Rectal smooth muscle tissue (tissue), 1 donor: ENCODE data around the gene BABAM1.

Experiments used
- H3K27ac ChIP-seq: one replicate; pipeline ENCODE4 v1.7.0; 2013; ENCODE audit warnings: low read depth, low read length, inconsistent platforms
- H3K27me3 ChIP-seq: one replicate; pipeline ENCODE4 v1.7.0; 2013; ENCODE audit warnings: low read length; ENCODE audit not compliant: control insufficient read depth, insufficient read depth
- H3K36me3 ChIP-seq: one replicate; pipeline ENCODE4 v1.7.0; 2013; ENCODE audit warnings: low read length; ENCODE audit not compliant: control insufficient read depth, insufficient read depth
- H3K4me1 ChIP-seq: one replicate; pipeline ENCODE4 v1.7.0; 2013; ENCODE audit warnings: low read length; ENCODE audit not compliant: control insufficient read depth, insufficient read depth
- H3K4me3 ChIP-seq: one replicate; pipeline ENCODE4 v1.7.0; 2013; ENCODE audit warnings: low read length
- H3K9ac ChIP-seq: one replicate; pipeline ENCODE4 v1.7.0; 2013; ENCODE audit warnings: low read length

BABAM1 gene

GRCh38 chr19:17266975-17267788 is at the start of gene BABAM1:
BABAM1 (plus strand) TSS chr19:17267443; CDS start chr19:17268807, 1,364 bp downstream.
- peak within 1 kb of the TSS; percentile 99 for H3K4me3 ChIP-seq
- peaks cover 6% of the 10 kb centered on the region for H3K4me1 ChIP-seq
- peaks cover 11% of the 10 kb centered on the region for H3K36me3 ChIP-seq
- peak within 1 kb of the TSS; percentile 79 for H3K27ac ChIP-seq
- no peaks in the 10 kb centered on the region for H3K27me3 ChIP-seq
- H3K9ac ChIP-seq, result peak within 1 kb of the TSS; percentile 97

GRCh38 chr19:17219286-17219685 is 48.0 kb upstream of the BABAM1 start:
- Histone ChIP-seq H3K36me3 (peaks cover 8% of the 10 kb centered on the region), H3K9ac (no peak overlapping the region), H3K27me3 (no peaks in the 10 kb centered on the region), H3K4me1 (peaks cover 6% of the 10 kb centered on the region), H3K4me3 (no peak overlapping the region), H3K27ac (no peak overlapping the region)

GRCh38 chr19:17220207-17220758 is 47.0 kb upstream of the BABAM1 start:
- Histone ChIP-seq H3K4me1 (peaks cover 3% of the 10 kb centered on the region), H3K27ac (no peak overlapping the region)

GRCh38 chr19:17225053-17225452 is 42.2 kb upstream of the BABAM1 start:
- Histone ChIP-seq H3K9ac (no peak overlapping the region), H3K27me3 (no peaks in the 10 kb centered on the region), H3K4me1 (no peaks in the 10 kb centered on the region), H3K4me3 (no peak overlapping the region), H3K27ac (no peak overlapping the region), H3K36me3 (peaks cover 5% of the 10 kb centered on the region)

More at GRCh38 chr19:17220207-17220758, 47.0 kb upstream of the BABAM1 start:
- Histone ChIP-seq H3K27me3 (no peaks in the 10 kb centered on the region), H3K9ac (no peak overlapping the region), H3K4me3 (no peak overlapping the region), H3K36me3 (peaks cover 8% of the 10 kb centered on the region)

GRCh38 chr19:17226002-17226933 is 41.0 kb upstream of the BABAM1 start, which contains the start of gene OCEL1:
OCEL1 (plus strand) TSS chr19:17226226; CDS start chr19:17226248, 22 bp downstream.
- Histone ChIP-seq H3K36me3 (peaks cover 8% of the 10 kb centered on the region), H3K4me1 (no peaks in the 10 kb centered on the region), H3K27ac (peak within 1 kb of the TSS; percentile 81), H3K4me3 (peak within 1 kb of the TSS; percentile 95), H3K27me3 (no peaks in the 10 kb centered on the region), H3K9ac (peak within 1 kb of the TSS; percentile 56)

- peaks cover 17% of the 10 kb centered on the region for H3K36me3 ChIP-seq
- no peak overlapping the region for H3K27ac ChIP-seq
- no peaks in the 10 kb centered on the region for H3K27me3 ChIP-seq
- H3K9ac ChIP-seq, result no peak overlapping the region
- no peaks in the 10 kb centered on the region for H3K4me1 ChIP-seq
- H3K4me3 ChIP-seq, result no peak overlapping the region
Measured at GRCh38 chr19:17227798-17228367, 39.4 kb upstream of the BABAM1 start.

GRCh38 chr19:17229890-17230289 is 37.4 kb upstream of the BABAM1 start:
- Histone ChIP-seq H3K4me3 (no peak overlapping the region), H3K27ac (no peak overlapping the region), H3K27me3 (no peaks in the 10 kb centered on the region), H3K4me1 (peaks cover 2% of the 10 kb centered on the region), H3K36me3 (peaks cover 17% of the 10 kb centered on the region), H3K9ac (peak overlapping the region; percentile 45)

- Histone ChIP-seq H3K4me3 (no peak overlapping the region), H3K9ac (no peak overlapping the region), H3K36me3 (peaks cover 17% of the 10 kb centered on the region), H3K27me3 (no peaks in the 10 kb centered on the region), H3K27ac (no peak overlapping the region), H3K4me1 (peaks cover 6% of the 10 kb centered on the region)
Measured at GRCh38 chr19:17232258-17232657, 35.0 kb upstream of the BABAM1 start.

- peaks cover 20% of the 10 kb centered on the region for H3K36me3 ChIP-seq
- peak overlapping the region; percentile 61 for H3K4me3 ChIP-seq
- H3K27me3 ChIP-seq, result no peaks in the 10 kb centered on the region
- peak overlapping the region; percentile 64 for H3K27ac ChIP-seq
- H3K4me1 ChIP-seq, result peaks cover 6% of the 10 kb centered on the region
- no peak overlapping the region for H3K9ac ChIP-seq
Measured at GRCh38 chr19:17234911-17235299, 32.3 kb upstream of the BABAM1 start.

- H3K4me3 ChIP-seq, result peak overlapping the region; percentile 61
- H3K27me3 ChIP-seq, result no peaks in the 10 kb centered on the region
- peak overlapping the region; percentile 64 for H3K27ac ChIP-seq
- peaks cover 20% of the 10 kb centered on the region for H3K36me3 ChIP-seq
- peak overlapping the region; percentile 4 for H3K9ac ChIP-seq
- H3K4me1 ChIP-seq, result peaks cover 6% of the 10 kb centered on the region
Measured at GRCh38 chr19:17235300-17235970, 31.8 kb upstream of the BABAM1 start.

- peaks cover 6% of the 10 kb centered on the region for H3K4me1 ChIP-seq
- no peaks in the 10 kb centered on the region for H3K27me3 ChIP-seq
- peak overlapping the region; percentile 64 for H3K27ac ChIP-seq
- H3K4me3 ChIP-seq, result peak overlapping the region; percentile 61
- no peak overlapping the region for H3K9ac ChIP-seq
- peaks cover 17% of the 10 kb centered on the region for H3K36me3 ChIP-seq
Measured at GRCh38 chr19:17235971-17236777, 31.1 kb upstream of the BABAM1 start.
